Occipital lobe (tissue), 2 donors: Measurements from ENCODE around the gene TRIOBP. TPM values are rescaled to one million over a fixed set of nuclear protein-coding genes. Genes with fewer than 3 reads are reported as not detected.
"Not testable (repeated sequence)": the region's sequence is repeated elsewhere in the genome, so short reads cannot be mapped to it uniquely, and the experiment has no call there.

ENCODE experiments used
- DNase-seq: peaks from one replicate; lab custom pipeline; 2025; lab: John Stamatoyannopoulos, UW
- total RNA-seq: library from RNA; depleted of rRNA; stranded (reverse); fragments of >200 nt; gene quantifications from one replicate; pipeline ENCODE4 v1.2.3, GENCODE V29; 2014

The TRIOBP gene, protein sequence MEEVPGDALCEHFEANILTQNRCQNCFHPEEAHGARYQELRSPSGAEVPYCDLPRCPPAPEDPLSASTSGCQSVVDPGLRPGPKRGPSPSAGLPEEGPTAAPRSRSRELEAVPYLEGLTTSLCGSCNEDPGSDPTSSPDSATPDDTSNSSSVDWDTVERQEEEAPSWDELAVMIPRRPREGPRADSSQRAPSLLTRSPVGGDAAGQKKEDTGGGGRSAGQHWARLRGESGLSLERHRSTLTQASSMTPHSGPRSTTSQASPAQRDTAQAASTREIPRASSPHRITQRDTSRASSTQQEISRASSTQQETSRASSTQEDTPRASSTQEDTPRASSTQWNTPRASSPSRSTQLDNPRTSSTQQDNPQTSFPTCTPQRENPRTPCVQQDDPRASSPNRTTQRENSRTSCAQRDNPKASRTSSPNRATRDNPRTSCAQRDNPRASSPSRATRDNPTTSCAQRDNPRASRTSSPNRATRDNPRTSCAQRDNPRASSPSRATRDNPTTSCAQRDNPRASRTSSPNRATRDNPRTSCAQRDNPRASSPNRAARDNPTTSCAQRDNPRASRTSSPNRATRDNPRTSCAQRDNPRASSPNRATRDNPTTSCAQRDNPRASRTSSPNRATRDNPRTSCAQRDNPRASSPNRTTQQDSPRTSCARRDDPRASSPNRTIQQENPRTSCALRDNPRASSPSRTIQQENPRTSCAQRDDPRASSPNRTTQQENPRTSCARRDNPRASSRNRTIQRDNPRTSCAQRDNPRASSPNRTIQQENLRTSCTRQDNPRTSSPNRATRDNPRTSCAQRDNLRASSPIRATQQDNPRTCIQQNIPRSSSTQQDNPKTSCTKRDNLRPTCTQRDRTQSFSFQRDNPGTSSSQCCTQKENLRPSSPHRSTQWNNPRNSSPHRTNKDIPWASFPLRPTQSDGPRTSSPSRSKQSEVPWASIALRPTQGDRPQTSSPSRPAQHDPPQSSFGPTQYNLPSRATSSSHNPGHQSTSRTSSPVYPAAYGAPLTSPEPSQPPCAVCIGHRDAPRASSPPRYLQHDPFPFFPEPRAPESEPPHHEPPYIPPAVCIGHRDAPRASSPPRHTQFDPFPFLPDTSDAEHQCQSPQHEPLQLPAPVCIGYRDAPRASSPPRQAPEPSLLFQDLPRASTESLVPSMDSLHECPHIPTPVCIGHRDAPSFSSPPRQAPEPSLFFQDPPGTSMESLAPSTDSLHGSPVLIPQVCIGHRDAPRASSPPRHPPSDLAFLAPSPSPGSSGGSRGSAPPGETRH (N-terminal part only)
- 13.4 TPM for total RNA-seq

DNA sequence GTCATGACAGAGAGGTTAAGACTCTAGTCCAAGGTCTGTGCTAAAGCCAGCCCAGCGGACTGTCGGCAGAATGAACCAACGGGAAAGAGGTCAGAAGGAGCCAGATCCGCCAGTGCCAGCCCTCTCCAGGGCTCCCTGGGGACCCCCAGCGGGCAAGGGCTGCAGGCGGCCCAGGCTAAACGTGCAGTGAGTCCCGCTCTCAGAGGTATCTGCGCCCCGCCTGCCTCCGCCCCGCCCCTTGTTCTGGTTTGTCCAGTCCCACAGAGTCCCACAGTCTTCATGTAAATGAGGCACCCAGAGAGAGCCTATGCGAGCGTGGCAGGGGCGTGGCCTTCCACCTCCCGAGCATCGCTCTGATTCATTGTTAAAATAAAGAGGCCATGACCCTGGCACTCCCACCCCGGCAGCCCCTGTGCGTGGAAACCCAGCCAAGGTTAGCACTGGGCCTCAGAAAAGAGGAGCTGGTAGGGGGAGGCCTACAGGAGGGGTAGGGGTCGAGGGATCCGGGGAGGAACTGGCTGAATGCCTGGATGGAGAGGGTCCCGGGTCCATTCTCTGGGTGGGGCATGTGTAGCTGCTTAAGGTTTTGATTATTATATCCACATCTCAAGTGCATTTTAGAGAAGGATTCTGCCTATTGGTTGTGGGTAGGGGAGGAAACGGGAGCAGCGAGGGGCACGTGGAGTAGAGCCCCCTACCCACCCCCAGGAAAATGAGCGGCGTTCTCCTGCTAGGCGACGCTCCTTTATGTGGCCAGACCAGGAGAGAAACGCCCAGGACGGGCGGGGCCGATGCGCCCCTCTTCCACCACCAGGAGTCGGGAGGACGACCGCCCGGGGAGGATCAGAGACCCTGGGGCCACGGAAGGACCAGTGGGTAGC lies at the start of gene TRIOBP:
TRIOBP (plus strand) TSS at position 392 of the 881 bp plus-strand sequence. CDS start 4,318 bp downstream, outside the sequence.
- peak; percentile 57 for DNase-seq

DNA sequence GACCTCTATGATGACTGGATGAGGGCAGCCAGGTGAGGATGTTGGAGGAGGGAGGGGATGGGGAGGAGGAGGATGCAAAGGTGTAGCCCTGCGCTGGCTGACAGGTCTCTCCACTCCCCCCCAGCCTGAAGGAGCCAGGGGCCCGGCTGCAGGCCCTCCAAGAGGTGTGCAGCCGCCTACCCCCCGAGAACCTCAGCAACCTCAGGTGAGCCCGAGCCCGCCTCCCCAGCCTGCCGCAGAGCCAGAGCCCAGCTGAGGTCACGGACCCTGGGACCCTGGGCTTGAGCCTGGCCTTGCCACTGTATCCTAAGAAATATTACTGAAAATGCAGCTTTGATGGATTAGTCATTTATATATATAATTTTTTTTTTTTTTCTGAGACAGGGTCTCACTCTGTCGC lies 49.5 kb upstream of the TRIOBP start:
- DNase-seq: no peak

DNA sequence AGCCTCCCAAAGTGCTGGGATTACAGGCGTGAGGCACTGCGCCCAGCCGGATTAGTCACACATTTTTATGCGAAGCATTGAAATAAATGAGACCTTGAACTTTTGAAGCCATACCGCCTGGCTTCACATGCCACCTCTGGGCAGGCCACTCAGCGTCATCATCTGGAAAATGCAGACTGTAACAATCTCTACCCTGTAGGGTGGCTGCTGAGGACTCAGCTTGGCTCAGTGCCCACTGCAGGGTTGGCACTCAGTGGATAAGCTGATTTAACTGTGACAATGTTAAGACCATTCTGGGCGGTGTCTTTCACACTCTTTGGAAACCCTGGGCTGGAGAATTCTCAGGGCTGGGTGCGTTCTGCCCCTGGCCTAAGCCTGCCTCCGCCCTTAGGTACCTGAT lies 48.9 kb upstream of the TRIOBP start:
- no peak for DNase-seq

DNA sequence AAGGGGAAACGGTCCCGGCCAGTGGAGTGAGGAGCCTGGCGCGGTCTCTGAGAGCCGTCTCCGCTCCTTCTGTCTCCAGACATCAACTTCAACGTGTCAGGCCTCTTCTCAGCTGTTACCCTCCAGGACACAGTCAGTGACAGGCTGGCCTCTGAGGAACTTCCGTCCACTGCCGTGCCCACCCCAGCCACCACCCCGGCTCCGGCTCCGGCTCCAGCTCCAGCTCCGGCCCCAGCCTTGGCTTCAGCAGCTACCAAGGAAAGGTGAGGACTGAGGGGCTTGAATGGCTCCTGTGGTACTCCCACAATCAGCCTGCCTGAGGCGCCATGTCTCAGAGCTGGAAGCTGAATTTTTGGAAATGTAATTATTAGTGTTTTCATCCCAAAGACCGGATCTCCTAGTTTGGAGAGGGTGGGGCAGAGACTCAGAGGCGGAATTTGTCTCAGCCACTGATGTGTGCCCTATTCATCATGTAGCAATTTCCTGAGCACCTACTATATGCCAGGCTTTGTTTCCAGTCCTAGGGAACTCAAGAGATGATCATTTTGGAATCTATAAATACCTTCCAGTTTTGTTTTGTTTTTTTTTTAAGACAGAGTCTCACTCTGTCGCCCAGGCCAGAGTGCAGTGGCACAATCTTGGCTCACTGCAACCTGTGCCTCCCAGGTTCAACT lies 46.2 kb upstream of the TRIOBP start:
- no peak for DNase-seq

DNA sequence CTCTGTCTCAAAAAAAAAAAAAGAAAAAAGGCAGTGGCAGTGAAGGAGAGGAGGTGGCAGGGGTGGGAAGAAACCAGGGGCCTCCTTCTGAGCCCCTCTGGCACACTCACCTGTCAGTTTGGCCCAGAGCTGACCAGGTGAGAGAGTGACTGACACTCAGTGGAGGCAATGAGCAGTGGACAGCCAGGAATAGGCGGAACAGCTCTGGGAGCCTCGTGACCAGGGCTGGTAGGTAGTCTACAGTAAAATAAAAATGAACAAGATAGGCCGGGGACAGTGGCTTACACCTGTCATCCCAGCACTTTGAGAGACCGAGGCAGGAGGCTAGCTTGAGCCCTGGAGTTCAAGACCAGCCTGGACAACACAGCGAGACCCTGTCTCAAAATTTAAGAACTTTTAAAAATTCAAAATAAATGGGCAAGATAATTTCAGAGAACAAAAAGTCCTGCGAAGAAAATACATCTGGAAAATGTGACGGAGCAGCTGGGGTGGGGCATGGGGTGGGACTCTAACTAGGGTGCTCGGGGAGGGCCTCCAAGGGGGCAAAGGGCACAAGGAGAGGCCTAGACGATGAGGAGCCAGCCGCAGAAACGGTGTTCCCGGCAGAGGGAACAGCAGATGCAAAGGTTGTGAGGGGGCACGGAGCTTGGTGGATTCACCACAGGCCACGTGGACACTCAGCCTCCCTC lies 42.1 kb upstream of the TRIOBP start:
- no peak for DNase-seq

DNA sequence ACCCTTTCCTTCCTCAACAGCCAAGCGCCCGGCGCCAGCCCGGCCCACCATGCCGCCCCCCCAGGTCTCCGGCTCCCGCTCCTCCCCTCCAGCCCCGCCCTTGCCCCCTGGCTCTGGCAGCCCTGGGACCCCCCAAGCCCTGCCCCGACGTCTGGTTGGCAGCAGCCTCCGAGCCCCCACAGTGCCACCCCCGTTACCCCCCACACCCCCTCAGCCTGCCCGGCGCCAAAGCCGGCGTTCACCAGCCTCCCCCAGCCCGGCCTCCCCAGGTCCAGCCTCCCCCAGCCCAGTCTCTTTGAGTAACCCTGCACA lies 41.6 kb upstream of the TRIOBP start:
- DNase-seq: no peak

DNA sequence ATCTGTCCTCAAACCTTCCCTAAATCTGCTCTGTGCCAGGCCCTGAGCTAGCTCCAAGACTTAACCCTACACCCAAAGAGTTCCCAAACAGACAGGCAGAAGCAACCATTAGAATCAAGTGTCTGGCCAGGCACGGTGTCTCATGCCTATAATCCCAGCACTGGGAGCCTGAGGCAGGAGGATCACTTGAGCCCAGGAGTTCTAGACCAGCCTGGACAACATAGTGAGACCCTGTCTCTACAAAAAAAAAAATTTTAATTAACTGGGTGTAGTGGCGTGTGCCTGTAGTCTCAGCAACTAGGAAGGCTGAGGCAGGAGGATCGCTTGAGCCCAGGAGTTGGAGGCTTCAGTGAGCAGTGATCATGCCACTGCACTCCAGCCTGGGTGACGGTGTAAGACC lies 40.3 kb upstream of the TRIOBP start:
- DNase-seq: not testable (repeated sequence)

DNA sequence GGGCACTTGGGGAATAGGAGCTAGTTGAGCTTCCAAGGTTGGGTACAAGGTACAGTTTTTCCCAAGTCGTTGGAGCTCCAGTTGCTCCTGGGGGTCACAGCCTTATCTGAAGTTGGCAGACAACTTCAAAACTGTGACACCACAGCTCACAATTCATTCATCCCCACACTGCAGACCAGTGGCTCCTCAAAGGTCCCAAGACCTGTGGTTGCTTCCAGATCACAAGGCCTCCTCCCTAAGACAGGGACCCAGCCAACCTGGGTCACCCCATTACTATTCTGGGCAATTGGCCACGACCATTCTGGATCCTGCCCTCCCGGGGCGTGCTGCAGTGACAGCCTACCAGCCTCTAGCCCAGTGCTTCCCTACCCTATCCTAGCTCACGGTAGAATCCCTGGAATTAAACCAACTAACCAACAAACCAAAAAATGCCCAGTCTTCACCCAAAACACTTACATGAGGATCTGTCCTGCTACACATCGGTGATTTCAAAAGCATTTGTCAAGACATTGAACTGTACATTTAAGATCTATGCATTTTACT lies 39.2 kb upstream of the TRIOBP start:
- DNase-seq: no peak

DNA sequence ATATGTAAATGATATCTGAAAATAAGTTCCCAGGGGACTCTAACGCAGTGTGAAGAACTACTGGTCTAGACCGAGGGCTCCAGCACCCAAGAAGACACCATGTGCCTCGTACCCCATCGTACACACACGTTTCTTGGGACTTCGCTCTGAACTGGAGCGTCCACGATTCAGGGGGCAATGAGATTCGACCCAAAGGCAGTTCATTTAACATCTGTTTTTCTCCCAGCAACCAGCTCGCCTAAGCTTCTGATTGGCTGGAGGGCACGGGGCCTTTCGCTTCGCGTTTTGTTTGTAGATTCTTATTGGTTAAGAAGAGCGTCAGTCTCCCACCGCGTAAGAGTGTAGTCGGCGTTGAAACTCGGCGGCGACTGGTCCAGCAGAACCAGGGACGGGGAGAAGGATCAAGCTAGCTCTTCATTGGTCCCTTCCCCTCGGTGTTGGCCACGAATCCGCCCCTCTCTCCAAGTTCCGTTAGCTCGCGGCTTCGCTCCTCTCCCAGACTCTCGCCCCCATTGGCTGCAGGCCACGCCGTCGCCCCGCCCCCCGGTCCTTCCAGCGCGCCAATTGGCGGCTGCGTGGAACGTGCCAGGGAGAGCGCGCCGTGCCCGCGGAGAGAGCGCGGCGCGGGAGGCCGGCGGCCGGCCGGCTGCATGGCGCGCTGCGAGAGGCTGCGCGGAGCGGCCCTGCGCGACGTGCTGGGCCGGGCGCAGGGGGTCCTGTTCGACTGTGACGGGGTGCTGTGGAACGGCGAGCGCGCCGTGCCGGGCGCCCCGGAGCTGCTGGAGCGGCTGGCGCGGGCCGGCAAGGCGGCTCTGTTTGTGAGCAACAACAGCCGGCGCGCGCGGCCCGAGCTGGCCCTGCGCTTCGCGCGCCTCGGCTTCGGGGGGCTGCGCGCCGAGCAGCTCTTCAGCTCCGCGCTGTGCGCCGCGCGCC lies 38.4 kb upstream of the TRIOBP start, which contains the start of gene PDXP:
PDXP (plus strand) TSS at position 591 of the 933 bp plus-strand sequence; CDS start at position 651, 60 bp downstream.
- DNase-seq: peak; percentile 99

DNA sequence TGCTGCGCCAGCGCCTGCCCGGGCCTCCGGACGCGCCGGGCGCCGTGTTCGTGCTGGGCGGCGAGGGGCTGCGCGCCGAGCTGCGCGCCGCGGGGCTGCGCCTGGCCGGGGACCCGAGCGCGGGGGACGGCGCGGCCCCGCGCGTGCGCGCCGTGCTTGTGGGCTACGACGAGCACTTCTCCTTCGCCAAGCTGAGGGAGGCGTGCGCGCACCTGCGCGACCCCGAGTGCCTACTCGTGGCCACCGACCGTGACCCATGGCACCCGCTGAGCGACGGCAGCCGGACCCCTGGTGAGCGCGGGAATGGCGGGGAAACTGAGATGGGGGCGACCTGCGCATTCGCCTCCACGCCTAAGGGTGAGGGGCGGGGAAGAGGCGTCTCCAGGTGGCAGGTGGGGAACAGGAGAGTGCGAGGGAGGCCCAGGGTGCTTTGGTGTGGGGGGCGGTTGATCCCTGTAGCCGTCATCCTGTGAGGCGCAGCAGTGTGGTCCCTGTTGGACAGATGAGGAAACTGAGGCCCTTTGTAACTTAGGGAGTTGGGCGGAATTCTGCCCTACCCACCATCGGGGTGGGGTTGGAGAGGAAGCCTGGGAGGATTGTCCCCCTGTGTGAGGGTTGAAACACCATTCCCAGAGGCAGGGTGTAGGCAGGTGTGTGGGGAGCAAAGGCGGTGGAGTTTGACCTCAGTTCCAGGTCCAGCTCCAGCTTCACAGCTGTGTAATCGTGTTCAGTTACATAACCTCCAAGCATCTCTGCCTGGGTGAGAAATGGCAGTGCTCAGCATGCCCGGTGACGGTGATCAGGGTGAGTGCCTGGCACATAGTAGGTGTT lies 37.6 kb upstream of the TRIOBP start:
- DNase-seq: no peak

DNA sequence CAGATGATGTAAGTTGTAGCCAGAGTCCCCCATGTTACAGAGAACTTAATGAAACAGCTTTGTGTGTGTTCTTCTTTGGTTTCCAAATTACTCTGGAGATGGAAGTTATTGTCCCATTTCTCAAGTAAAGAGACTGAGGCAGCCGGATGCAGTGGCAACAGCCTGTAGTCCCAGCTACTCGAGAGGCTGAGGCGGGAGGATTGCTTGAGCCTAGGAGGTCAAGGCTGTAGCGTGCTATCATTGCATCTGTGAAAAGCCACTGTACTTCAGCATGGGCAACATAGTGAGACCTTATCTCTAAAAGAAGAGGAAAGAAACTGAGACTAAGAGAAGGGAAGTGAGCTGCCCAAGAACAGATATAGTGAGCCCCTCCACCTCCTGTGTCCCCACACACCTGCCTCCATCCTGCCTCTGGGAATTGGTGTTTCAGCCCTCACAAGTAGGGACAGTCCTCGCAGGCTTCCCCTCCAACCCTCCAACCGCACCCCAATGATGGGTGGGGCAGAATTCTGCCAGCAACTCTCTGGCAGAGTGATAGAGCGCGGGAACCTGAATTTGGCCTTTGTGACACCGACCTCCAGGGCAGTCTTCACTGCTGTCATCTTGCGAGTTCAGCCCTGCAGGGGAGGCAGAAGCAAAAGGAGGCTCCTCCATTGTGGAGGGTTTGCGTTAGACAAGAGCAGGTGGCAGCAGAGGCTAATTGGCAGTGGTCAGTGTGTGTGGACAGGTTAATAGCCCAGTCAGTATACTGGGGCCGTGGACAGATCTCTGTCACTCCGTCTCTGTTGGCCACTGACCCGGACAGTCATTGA lies 36.7 kb upstream of the TRIOBP start:
- no peak for DNase-seq

DNA sequence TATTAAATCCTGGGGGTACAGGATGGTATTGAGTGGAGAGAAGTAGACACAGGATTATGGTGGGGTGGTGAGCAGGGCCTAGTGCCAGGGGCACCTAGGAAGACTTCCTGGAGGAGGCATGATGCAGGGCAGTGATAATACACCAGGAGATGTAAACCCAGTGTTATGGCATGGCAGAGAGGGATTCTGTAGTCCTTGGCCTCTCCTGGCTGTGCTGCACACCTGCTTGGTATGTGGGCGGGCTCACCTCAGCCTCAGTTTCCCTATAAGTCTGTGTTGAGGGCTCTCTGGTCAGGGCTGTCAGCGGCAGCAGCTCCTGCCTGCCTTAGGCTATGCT lies 36.2 kb upstream of the TRIOBP start:
- no peak for DNase-seq

DNA sequence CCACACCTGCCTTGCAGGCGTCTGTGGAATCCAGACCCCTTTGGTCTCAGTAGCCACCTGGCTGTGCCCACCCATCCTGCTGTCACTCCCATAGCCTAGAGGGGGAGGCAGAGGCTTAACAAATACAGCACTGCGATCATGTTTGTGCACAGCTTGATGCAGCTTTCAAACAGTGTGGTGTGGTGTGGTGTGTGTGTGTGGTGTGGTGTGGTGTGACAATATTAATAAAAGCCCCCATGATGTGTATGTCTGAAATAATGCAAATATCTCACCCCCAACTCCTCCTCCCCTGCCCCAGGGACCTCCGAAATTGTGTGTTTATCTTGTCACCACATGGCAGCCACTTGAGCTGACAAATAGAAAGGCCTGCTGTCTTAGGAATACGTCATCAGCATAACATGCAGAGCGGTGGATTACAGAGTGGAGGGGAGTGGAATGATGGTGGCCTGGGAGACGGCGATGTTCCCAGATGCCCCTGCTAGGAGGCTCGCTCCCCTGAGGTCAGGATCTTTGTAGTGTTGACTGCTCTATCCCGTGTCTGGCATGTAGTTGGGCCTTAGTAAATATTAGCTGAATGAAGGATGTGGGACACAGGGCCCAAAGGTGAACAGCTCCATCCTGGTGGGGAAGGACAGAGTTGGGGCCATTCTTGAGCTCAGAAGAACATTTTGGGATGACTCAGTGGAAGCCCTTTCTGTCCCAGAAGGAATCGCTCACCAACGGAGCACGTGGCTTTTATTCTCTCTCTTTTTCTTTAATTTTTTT lies 35.5 kb upstream of the TRIOBP start:
- no peak for DNase-seq

DNA sequence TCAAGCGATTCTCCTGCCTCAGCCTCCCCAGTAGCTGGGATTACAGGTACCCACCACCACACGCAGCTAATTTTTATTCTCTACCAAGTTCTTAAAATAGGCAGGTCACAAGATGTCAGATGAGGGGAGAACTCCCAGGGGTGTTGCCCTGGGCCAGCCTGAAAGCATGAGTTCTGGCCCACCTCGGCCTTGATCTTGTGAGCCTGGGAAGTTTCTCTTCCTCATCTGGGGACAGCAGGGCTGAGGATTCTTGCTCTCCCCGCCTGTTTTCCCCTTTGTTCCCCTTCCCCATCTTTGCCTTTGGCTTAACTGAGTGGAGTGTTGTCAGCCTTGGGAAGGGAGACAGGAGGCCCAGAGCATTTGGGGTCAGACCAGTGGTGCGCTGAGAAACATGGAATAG lies 34.8 kb upstream of the TRIOBP start:
- DNase-seq: no peak

DNA sequence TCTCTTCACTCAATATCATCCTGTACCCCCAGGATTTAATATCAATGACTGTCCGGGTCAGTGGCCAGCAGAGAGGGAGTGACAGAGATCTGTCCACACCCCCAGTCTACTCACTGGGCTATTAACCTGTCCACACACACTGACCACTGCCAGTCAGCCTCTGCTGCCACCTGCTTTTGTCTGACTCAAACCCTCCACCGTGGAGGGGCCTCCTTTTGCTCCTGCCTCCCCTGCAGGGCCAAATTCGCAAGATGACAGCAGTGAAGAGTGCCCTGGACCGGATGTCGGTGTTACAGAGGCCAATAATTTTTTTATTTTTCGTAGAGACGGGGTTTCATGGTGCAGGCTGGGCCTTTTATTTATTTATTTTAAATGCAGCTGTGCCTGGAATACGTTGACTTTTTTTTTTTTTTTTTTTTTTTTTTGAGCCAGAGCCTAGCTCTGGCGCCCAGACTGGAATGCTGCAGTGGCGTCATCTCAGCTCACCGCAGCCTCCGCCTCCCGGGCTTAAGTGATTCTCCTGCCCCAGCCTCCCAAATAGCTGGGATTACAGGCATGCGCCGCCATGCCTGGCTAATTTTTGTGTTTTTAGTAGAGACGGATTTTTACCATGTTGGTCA lies 33.2 kb upstream of the TRIOBP start:
- DNase-seq: no peak
